ENCODE data around the gene SLC22A5. TPM values are rescaled to one million over a fixed set of nuclear protein-coding genes. Genes with fewer than 3 reads are reported as not detected.

Gene SLC22A5
- 14.3 and 14.7 TPM in 2 replicates for total RNA-seq
- long read RNA-seq, transcript SLC22A5-201 (10 exons, 3,237 nt): major isoform, 21 of 31 reads
- long read RNA-seq, partial matches to known transcripts: 2 of 31 reads
- long read RNA-seq, other reads (novel, unspliced or antisense): 7 of 31 reads

DNA sequence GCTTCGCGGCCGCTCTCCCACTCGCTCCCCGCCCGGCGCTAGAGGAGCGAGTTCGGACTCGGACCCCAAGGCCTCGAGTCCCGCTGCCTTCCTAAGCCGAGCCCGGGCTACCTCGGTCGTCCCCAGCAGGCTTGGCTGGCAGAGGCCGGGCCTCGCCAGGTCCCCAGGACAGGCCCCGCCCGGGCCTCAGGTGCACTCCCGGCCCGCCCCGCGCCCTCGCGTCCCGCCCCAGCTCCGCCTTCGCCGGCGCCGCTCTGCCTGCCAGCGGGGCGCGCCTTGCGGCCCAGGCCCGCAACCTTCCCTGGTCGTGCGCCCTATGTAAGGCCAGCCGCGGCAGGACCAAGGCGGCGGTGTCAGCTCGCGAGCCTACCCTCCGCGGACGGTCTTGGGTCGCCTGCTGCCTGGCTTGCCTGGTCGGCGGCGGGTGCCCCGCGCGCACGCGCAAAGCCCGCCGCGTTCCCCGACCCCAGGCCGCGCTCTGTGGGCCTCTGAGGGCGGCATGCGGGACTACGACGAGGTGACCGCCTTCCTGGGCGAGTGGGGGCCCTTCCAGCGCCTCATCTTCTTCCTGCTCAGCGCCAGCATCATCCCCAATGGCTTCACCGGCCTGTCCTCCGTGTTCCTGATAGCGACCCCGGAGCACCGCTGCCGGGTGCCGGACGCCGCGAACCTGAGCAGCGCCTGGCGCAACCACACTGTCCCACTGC is at the start of gene SLC22A5:
Gene SLC22A5, plus strand, starts transcription at position 237 of the 707 bp plus-strand sequence. Its CDS starts 263 bp downstream, at position 500.
- H3K9me3 Mint-ChIP-seq (ENCODE audit: low read depth): no peaks in the 10 kb centered on the region
- TF ChIP-seq, protein P1, sequence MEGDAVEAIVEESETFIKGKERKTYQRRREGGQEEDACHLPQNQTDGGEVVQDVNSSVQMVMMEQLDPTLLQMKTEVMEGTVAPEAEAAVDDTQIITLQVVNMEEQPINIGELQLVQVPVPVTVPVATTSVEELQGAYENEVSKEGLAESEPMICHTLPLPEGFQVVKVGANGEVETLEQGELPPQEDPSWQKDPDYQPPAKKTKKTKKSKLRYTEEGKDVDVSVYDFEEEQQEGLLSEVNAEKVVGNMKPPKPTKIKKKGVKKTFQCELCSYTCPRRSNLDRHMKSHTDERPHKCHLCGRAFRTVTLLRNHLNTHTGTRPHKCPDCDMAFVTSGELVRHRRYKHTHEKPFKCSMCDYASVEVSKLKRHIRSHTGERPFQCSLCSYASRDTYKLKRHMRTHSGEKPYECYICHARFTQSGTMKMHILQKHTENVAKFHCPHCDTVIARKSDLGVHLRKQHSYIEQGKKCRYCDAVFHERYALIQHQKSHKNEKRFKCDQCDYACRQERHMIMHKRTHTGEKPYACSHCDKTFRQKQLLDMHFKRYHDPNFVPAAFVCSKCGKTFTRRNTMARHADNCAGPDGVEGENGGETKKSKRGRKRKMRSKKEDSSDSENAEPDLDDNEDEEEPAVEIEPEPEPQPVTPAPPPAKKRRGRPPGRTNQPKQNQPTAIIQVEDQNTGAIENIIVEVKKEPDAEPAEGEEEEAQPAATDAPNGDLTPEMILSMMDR (IDR thresholded peaks at IDR 0.05; ENCODE audit: unreplicated experiment): no peak
- peak within 1 kb of the TSS; percentile 94 for H3K27ac Mint-ChIP-seq
- no peaks in the 10 kb centered on the region for H3K27me3 Mint-ChIP-seq
- peak within 1 kb of the TSS; percentile 82 for H3K4me3 Mint-ChIP-seq (ENCODE audit: low read depth)
- H3K36me3 Mint-ChIP-seq (ENCODE audit: insufficient read depth): peaks cover under 1% of the 10 kb centered on the region
- peaks cover 19% of the 10 kb centered on the region for H3K4me1 Mint-ChIP-seq (ENCODE audit: low read depth)
- peak; percentile 73 for DNase-seq (ENCODE audit: low spot score, unreplicated experiment)

DNA sequence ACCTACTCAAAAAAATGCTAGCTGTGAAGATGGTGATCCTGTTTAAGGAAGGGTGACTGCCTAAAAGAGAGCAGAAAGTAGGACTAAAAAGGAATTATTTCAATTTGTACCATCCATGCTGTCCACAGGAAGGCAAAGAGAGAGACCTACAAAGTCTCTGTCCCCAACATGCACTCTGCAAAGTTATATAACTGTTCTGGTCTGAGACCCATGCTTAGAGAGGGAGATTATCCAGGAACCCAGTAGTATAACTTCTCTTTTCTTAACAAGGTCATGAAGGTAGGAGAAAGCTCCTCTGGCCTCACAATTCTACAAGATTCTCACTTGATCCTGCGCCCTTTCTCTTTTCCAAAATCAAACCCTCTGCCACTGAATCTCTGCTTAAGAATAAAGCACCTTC is 49.5 kb upstream of the SLC22A5 start:
- Mint-ChIP-seq H3K27ac (no peak overlapping the region), H3K4me1 (ENCODE audit: low read depth) (peaks cover 9% of the 10 kb centered on the region), H3K4me3 (ENCODE audit: low read depth) (no peak overlapping the region), H3K9me3 (ENCODE audit: low read depth) (no peaks in the 10 kb centered on the region), H3K27me3 (no peaks in the 10 kb centered on the region), H3K36me3 (ENCODE audit: insufficient read depth) (no peaks in the 10 kb centered on the region)
- TF ChIP-seq, protein P1 (IDR thresholded peaks at IDR 0.05; ENCODE audit: unreplicated experiment): no peak
- no peak for DNase-seq (ENCODE audit: low spot score, unreplicated experiment)

DNA sequence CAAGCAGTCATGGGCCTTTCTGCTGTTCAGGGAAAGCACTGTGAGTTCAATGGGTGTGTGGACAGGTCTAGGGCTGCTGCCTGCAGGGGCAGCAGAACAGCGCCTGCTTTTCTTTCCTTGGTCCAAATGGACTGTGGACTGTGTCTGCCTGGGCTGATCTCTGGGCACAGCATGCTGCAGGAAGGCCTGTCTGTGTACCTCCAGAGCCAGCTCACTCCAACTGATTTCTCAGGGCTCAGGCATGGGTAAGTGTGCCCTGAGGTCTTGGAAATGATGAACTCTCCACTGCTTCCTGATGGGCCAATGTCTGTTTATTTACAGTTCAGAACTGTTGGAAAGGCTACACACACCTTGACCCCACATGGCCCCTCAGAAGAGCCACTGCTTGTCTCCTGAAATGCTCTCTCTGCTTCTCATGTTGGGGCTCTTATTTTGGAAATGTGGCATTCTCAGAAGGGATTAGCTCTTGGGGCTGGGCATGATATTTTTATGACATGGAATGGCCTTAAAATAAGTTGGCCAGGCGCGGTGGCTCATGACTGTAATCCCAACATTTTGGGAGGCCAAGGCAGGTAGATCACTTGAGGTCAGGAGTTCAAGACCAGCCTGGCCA is 48.3 kb upstream of the SLC22A5 start:
- Mint-ChIP-seq H3K27ac (peak overlapping the region; percentile 39), H3K36me3 (ENCODE audit: insufficient read depth) (no peaks in the 10 kb centered on the region), H3K27me3 (no peaks in the 10 kb centered on the region), H3K4me1 (ENCODE audit: low read depth) (peaks cover 10% of the 10 kb centered on the region), H3K9me3 (ENCODE audit: low read depth) (no peaks in the 10 kb centered on the region), H3K4me3 (ENCODE audit: low read depth) (no peak overlapping the region)
- TF ChIP-seq, protein P1 (IDR thresholded peaks at IDR 0.05; ENCODE audit: unreplicated experiment): no peak
- DNase-seq (ENCODE audit: low spot score, unreplicated experiment): no peak

DNA sequence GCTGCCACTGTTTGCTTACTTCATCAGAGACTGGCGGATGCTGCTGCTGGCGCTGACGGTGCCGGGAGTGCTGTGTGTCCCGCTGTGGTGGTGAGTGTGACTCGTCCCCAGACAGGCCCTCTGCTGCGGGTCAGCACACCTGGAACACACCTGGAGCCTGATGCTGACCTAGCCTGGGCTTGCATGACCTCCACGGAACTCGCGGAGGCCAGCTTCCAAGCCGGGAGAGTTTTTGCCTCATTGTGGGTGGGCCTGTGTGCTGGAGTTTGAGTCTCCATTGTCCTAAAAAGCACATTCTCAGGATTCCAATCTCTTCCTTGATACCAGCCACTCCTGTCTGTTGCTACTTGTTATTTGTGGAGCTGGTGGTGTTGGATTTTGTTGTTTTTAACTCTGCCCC is 47.2 kb upstream of the SLC22A5 start:
- H3K4me1 Mint-ChIP-seq (ENCODE audit: low read depth): peaks cover 10% of the 10 kb centered on the region
- no peak for DNase-seq (ENCODE audit: low spot score, unreplicated experiment)
- H3K27me3 Mint-ChIP-seq: no peaks in the 10 kb centered on the region
- H3K27ac Mint-ChIP-seq: peak overlapping the region; percentile 59
- H3K4me3 Mint-ChIP-seq (ENCODE audit: low read depth): no peak overlapping the region
- no peaks in the 10 kb centered on the region for H3K9me3 Mint-ChIP-seq (ENCODE audit: low read depth)
- TF ChIP-seq, protein P1 (IDR thresholded peaks at IDR 0.05; ENCODE audit: unreplicated experiment): no peak
- H3K36me3 Mint-ChIP-seq (ENCODE audit: insufficient read depth): no peaks in the 10 kb centered on the region

DNA sequence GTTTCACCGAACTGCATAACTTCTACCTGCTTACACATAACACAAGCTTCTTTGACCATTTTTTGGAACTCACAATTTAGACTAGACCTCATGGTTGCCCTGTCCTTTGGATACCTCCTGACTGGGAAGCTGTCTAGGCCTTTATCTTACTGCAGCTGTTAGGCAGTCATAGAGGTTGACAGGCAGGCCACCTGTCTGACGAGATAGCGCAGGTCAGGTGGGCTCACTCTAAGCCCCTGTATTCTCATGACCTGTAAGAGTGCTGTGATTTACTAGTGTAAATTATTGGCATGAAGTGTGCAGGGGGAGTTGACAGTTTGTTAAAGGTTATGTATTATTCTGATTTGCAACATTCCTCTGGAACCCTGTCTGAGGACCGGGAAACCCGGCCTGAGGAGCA is 46.3 kb upstream of the SLC22A5 start:
- no peak for DNase-seq (ENCODE audit: low spot score, unreplicated experiment)
- H3K27ac Mint-ChIP-seq: peak overlapping the region; percentile 47
- H3K4me1 Mint-ChIP-seq (ENCODE audit: low read depth): peaks cover 10% of the 10 kb centered on the region
- no peaks in the 10 kb centered on the region for H3K36me3 Mint-ChIP-seq (ENCODE audit: insufficient read depth)
- H3K27me3 Mint-ChIP-seq: no peaks in the 10 kb centered on the region
- TF ChIP-seq, protein P1 (IDR thresholded peaks at IDR 0.05; ENCODE audit: unreplicated experiment): no peak
- no peaks in the 10 kb centered on the region for H3K9me3 Mint-ChIP-seq (ENCODE audit: low read depth)
- no peak overlapping the region for H3K4me3 Mint-ChIP-seq (ENCODE audit: low read depth)
